Progenitor cell of endocrine pancreas (in vitro differentiated cells): Measurements from ENCODE around the gene NUDT16. TPM values are rescaled to one million over a fixed set of nuclear protein-coding genes. Genes with fewer than 3 reads are reported as not detected.

Source experiments
- DNase-seq: peaks from one replicate; pipeline ENCODE4 v3.0.0; 2021; ENCODE audit warnings: low spot score; ENCODE audit not compliant: unreplicated experiment
- H3K27ac Mint-ChIP-seq: 2 replicates; pipeline ENCODE4 v1.8.0; 2021; ENCODE audit warnings: mild to moderate bottlenecking, moderate library complexity, mixed read lengths
- H3K27me3 Mint-ChIP-seq: 2 replicates; pipeline ENCODE4 v1.8.0; 2021; ENCODE audit warnings: mixed read lengths
- H3K36me3 Mint-ChIP-seq: 2 replicates; pipeline ENCODE4 v1.8.0; 2022; ENCODE audit warnings: mixed read lengths; ENCODE audit not compliant: insufficient read depth
- H3K4me1 Mint-ChIP-seq: 2 replicates; pipeline ENCODE4 v1.8.0; 2021; ENCODE audit warnings: low read depth, mixed read lengths
- H3K4me3 Mint-ChIP-seq: 2 replicates; pipeline ENCODE4 v1.8.0; 2021; ENCODE audit warnings: low read depth, mild to moderate bottlenecking, moderate library complexity, mixed read lengths
- H3K9me3 Mint-ChIP-seq: 2 replicates; pipeline ENCODE4 v1.8.0; 2021; ENCODE audit warnings: low read depth, mixed read lengths
- long read RNA-seq: library from polyadenylated mRNA; unstranded; transcript quantifications from one replicate; pipeline ENCODE4 v2.0.0, GENCODE V29; 2020
- total RNA-seq: library from RNA; stranded (reverse); gene quantifications from 2 replicates; pipeline ENCODE4 v1.2.1, GENCODE V29; 2021
- TF ChIP-seq, protein P1 (sequence below): fragments of 200-600 bp; sonication (generic); IDR thresholded peaks from one replicate; pipeline ENCODE4 v1.5.0; 2021; ENCODE audit warnings: antibody characterized with exemption, mild to moderate bottlenecking; ENCODE audit not compliant: unreplicated experiment

Gene NUDT16
- total RNA-seq = 24.6 and 25.1 TPM in 2 replicates
- long read RNA-seq, full-length matches to known transcripts = 24 of 34 reads
- long read RNA-seq, partial matches to known transcripts = 0 of 34 reads
- long read RNA-seq, other reads (novel, unspliced or antisense) = 10 of 34 reads

DNA sequence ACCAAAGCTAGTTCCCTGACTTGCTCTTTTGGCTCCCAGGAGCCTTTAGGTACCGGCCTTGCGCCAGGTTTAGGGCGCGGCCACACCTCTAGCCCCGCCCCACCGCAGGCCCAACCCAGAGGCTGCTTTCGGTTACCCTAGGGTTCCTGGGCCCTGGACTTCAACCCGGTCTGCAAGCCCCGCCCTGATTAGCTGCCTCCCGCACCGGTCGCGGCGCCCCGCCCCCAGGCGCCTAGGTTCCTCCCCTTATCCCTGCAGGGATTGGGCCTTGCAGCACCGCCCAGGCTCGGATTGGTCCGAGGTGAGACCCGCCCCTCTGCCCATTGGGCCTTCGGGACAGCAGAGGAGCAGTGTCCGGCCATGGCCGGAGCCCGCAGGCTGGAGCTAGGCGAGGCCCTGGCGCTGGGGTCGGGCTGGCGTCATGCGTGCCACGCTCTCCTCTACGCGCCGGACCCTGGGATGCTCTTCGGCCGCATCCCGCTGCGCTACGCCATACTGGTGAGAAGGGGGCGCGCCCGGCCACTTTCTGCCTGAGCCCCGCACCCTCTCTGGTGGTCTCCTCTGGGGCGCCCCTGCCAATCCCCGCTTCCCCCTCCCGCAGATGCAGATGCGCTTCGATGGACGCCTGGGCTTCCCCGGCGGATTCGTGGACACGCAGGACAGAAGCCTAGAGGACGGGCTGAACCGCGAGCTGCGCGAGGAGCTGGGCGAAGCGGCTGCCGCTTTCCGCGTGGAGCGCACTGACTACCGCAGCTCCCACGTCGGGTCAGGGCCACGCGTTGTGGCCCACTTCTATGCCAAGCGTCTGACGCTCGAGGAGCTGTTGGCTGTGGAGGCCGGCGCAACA, at the start of gene NUDT16:
Gene NUDT16, plus strand, starts transcription at position 330 of the 847 bp plus-strand sequence. Its CDS starts 31 bp downstream, at position 361.
- peaks cover 21% of the 10 kb centered on the region for H3K36me3 Mint-ChIP-seq
- peak; percentile 99 for DNase-seq

DNA sequence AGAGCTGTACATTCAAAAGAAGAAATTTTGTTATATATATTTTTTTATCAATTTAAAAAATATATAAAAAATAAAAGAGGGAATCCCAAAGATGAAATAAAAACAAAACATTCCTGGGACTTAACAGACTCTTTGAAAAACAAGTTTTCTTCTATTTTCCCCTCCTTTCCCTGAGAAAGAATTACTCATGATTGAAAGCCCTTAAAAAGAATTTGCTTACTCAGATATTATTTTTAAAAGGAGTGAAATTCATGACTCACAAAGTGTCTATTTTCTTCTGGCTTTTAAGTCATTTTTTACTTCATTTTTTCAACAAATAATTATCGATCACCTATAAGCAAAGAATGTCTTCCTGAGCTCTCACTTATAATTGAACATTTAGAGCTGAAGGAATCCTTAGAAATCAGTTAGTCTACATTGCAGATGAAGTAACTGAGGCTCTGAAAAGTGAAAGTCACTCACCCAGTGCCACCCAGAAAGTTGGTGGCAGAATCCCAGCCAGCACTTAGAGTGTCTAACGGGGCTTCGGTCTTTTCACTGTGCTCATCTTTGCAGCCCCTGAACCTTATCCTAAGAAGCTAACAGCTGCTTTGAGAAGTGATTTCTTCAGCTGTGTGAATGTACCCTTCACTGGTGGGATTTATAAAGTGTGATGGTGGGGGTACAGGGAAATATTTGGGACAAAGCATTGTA, 42.5 kb upstream of the NUDT16 start:
- Mint-ChIP-seq H3K9me3 (peaks cover 8% of the 10 kb centered on the region), H3K36me3 (peaks cover 12% of the 10 kb centered on the region), H3K27me3 (no peaks in the 10 kb centered on the region), H3K4me3 (no peak overlapping the region), H3K27ac (no peak overlapping the region), H3K4me1 (no peaks in the 10 kb centered on the region)
- no peak for DNase-seq
- TF ChIP-seq, protein P1, sequence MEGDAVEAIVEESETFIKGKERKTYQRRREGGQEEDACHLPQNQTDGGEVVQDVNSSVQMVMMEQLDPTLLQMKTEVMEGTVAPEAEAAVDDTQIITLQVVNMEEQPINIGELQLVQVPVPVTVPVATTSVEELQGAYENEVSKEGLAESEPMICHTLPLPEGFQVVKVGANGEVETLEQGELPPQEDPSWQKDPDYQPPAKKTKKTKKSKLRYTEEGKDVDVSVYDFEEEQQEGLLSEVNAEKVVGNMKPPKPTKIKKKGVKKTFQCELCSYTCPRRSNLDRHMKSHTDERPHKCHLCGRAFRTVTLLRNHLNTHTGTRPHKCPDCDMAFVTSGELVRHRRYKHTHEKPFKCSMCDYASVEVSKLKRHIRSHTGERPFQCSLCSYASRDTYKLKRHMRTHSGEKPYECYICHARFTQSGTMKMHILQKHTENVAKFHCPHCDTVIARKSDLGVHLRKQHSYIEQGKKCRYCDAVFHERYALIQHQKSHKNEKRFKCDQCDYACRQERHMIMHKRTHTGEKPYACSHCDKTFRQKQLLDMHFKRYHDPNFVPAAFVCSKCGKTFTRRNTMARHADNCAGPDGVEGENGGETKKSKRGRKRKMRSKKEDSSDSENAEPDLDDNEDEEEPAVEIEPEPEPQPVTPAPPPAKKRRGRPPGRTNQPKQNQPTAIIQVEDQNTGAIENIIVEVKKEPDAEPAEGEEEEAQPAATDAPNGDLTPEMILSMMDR = no peak

More for the DNA sequence above, at the start of gene NUDT16:
- peaks cover 4% of the 10 kb centered on the region for H3K9me3 Mint-ChIP-seq
- H3K27ac Mint-ChIP-seq = peak within 1 kb of the TSS; percentile 98
- H3K4me1 Mint-ChIP-seq = peaks cover 13% of the 10 kb centered on the region
- TF ChIP-seq, protein P1 = peak; percentile 29
- no peaks in the 10 kb centered on the region for H3K27me3 Mint-ChIP-seq
- peak within 1 kb of the TSS; percentile 95 for H3K4me3 Mint-ChIP-seq

DNA sequence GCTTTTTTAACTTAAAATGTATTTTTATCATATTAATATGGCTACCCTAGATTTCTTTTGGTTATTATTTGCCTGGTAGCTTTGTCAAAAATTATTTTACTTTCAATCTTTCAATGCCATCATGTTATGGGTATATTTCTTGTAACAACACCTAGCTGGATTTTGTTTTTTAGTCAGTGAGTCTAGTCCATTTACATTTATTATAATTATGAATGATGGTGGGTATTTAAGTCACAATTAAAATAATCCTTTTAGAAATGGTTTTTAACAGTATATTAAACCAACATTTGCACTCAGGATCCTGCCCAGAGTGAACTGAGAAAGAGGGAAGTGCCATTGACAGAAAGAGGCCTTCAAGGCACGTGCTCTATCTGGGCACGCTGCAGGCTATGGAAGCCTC, 39.8 kb upstream of the NUDT16 start:
- Mint-ChIP-seq H3K27ac (no peak overlapping the region), H3K4me3 (no peak overlapping the region), H3K36me3 (peaks cover 12% of the 10 kb centered on the region), H3K9me3 (peaks cover 21% of the 10 kb centered on the region), H3K27me3 (no peaks in the 10 kb centered on the region), H3K4me1 (no peaks in the 10 kb centered on the region)
- TF ChIP-seq, protein P1 = no peak
- DNase-seq = no peak

DNA sequence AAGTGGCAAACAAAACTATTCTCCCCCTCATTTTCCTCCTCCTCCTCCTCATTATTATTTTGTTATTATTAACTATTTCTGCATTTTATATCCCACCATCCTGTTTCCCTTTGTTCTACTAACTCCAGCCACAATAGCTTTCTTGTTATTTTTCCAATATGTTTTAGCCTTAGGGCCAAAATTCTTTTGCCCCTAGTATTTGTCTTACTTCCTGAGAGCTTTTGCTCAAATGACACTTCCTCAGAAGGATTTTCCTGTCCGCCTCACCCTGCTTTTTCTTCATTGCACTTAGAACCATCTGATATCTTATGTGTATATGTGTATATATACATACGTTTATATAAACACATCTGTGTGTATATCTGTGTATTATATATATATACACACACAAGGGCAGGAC, 32.7 kb upstream of the NUDT16 start:
- peaks cover 4% of the 10 kb centered on the region for H3K4me1 Mint-ChIP-seq
- H3K36me3 Mint-ChIP-seq = peaks cover 11% of the 10 kb centered on the region
- no peaks in the 10 kb centered on the region for H3K27me3 Mint-ChIP-seq
- H3K9me3 Mint-ChIP-seq = peaks cover 15% of the 10 kb centered on the region
- no peak overlapping the region for H3K4me3 Mint-ChIP-seq
- TF ChIP-seq, protein P1 = no peak
- no peak for DNase-seq
- H3K27ac Mint-ChIP-seq = no peak overlapping the region

DNA sequence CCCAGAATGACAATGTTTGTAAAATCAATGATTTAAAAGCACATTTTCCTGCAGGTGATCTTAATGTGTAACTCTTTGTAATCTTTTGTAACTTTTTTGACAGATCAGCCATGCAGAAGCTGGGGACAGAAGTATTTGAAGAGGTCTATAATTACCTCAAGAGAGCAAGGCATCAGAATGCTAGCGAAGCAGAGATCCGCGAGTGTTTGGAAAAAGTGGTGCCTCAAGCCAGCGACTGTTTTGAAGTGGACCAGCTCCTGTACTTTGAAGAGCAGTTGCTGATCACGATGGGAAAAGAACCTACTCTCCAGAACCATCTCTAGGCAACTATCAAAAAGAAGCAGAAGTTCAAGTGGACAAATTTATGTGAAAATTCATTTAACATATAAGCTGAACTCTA, 32.1 kb upstream of the NUDT16 start:
- DNase-seq = no peak
- TF ChIP-seq, protein P1 = no peak
- H3K9me3 Mint-ChIP-seq = peaks cover 9% of the 10 kb centered on the region
- peaks cover 4% of the 10 kb centered on the region for H3K4me1 Mint-ChIP-seq
- H3K27me3 Mint-ChIP-seq = no peaks in the 10 kb centered on the region
- H3K36me3 Mint-ChIP-seq = peaks cover 5% of the 10 kb centered on the region
- H3K27ac Mint-ChIP-seq = no peak overlapping the region
- H3K4me3 Mint-ChIP-seq = no peak overlapping the region
